K562 (cell line): ENCODE data around the gene NRP2. TPM values are rescaled to one million over a fixed set of nuclear protein-coding genes. Genes with fewer than 3 reads are reported as not detected.

ENCODE experiments used
- ATAC-seq: fragments of 200-7000 bp; cut with Tn5 transposase; 3 replicates; pipeline ENCODE4 v1.9.1; 2020; ENCODE audit warnings: moderate library complexity
- BruUV-seq: library from RNA; stranded (reverse); fragments of 400-500 nt; replicated peaks from 2 replicates; lab custom pipeline; 2021; lab: Mats Ljungman, UMichigan
- CTCF ChIA-PET: fragments of 300-600 bp; formaldehyde crosslinking; extraction: SDS; loops from one replicate; lab custom pipeline; 2021; ENCODE audit warnings: low intra/inter-chr PET ratio; lab: Yijun Ruan, JAX
- POLR2A ChIA-PET: fragments of 300-600, 350-650 bp; sonication (Branson Sonifier 250); formaldehyde crosslinking; extraction: SDS; loops from one replicate; lab custom pipeline; 2021; ENCODE audit warnings: antibody characterized with exemption, inconsistent platforms; lab: Yijun Ruan, JAX
- DNase-seq, 4 experiments: peaks; one replicate each; pipeline versions ENCODE4 v3.0.0 to v3.0.0-alpha.2; 2011 to 2018; ENCODE audit warnings: low spot score in 3 of 4, mixed read lengths in 3 of 4; ENCODE audit errors: extremely low read depth in 1 of 4
- FAIRE-seq: peaks from 2 replicates; lab custom pipeline; 2011; peaks lifted over from hg19 to GRCh38; lab: Jason Lieb, UNC
- H2AFZ ChIP-seq: 2 replicates; pipeline ENCODE4 v1.6.0; 2011; ENCODE audit warnings: low read depth, low read length, control low read depth, inconsistent platforms
- H3K27ac ChIP-seq: fragments of 200-600 bp; 3 replicates; pipeline ENCODE4 v1.8.0; 2011; ENCODE audit warnings: low read depth, mild to moderate bottlenecking, control low read depth, inconsistent platforms, low read length, moderate library complexity, mixed read lengths; ENCODE audit errors: extremely low read depth
- H3K27me3 ChIP-seq, 2 experiments: fragments of 300-600 bp in 1 of 2; 2 replicates in 1 of 2; 3 replicates in 1 of 2; pipeline versions ENCODE4 v1.6.0 to v1.8.0; 2011; ENCODE audit warnings: inconsistent platforms in 2 of 2, low read length in 2 of 2, mild to moderate bottlenecking in 1 of 2, mixed read lengths in 1 of 2, moderate library complexity in 1 of 2; ENCODE audit not compliant: control insufficient read depth in 2 of 2, insufficient read depth in 2 of 2
- H3K36me3 ChIP-seq: fragments of 300-600 bp; 3 replicates; pipeline ENCODE4 v1.8.0; 2011; ENCODE audit warnings: mild to moderate bottlenecking, low read length, inconsistent platforms; ENCODE audit not compliant: control insufficient read depth, insufficient read depth
- H3K4me1 ChIP-seq, 2 experiments: fragments of 200-600 bp in 1 of 2; replicated peaks in 1 of 2; 2 replicates in 1 of 2; 3 replicates in 1 of 2; pipeline versions ENCODE4 v1.5.1 to v1.8.0; 2011; ENCODE audit warnings: inconsistent platforms in 2 of 2, low read length in 2 of 2, mild to moderate bottlenecking in 1 of 2, mixed read lengths in 1 of 2, moderate library complexity in 1 of 2; ENCODE audit not compliant: control insufficient read depth in 2 of 2, insufficient read depth in 2 of 2
- H3K4me2 ChIP-seq: 2 replicates; pipeline ENCODE4 v1.6.1; 2011; ENCODE audit warnings: low read length, control low read depth, inconsistent platforms, mixed read lengths; ENCODE audit not compliant: insufficient read depth
- H3K4me3 ChIP-seq: fragments of 200-600 bp; sonication (generic), shearing (Covaris generic); 2 replicates; pipeline ENCODE4 v1.5.1; 2016; ENCODE audit warnings: control low read depth, inconsistent platforms
- H3K79me2 ChIP-seq: fragments of 200-600 bp; 3 replicates; pipeline ENCODE4 v1.8.0; 2011; ENCODE audit warnings: low read length, inconsistent platforms; ENCODE audit not compliant: control insufficient read depth, insufficient read depth
- H3K9ac ChIP-seq, 2 experiments: 2 replicates each; pipeline versions ENCODE4 v1.6.0 to v1.6.1; 2011; ENCODE audit warnings: low read depth in 2 of 2, low read length in 2 of 2, control low read depth in 1 of 2, inconsistent platforms in 1 of 2, mild to moderate bottlenecking in 1 of 2, mixed read lengths in 1 of 2; ENCODE audit not compliant: insufficient read depth in 1 of 2
- H3K9me1 ChIP-seq: one replicate; pipeline ENCODE4 v1.6.0; 2011; ENCODE audit warnings: inconsistent platforms, mild to moderate bottlenecking, low read length, moderate library complexity; ENCODE audit not compliant: control insufficient read depth, insufficient read depth
- H3K9me3 ChIP-seq: replicated peaks from 2 replicates; pipeline ENCODE4 v1.5.1; 2011; ENCODE audit warnings: low read depth, low read length, inconsistent platforms; ENCODE audit not compliant: control insufficient read depth, insufficient read depth
- H4K20me1 ChIP-seq: replicated peaks from 2 replicates; pipeline ENCODE4 v1.6.1; 2011; ENCODE audit warnings: low read length, inconsistent platforms, mixed read lengths; ENCODE audit not compliant: control insufficient read depth, insufficient read depth
- CREM ChIP-seq: IDR thresholded peaks from 2 replicates; pipeline ENCODE4 v1.6.1; 2014; ENCODE audit warnings: antibody characterized with exemption, low read depth
- HNRNPUL1 ChIP-seq: fragments of 200-400 bp; formaldehyde crosslinking; IDR thresholded peaks from 2 replicates; pipeline ENCODE4 v1.6.1; 2017; ENCODE audit warnings: low read length
- KAT2B ChIP-seq: IDR thresholded peaks from one replicate; pipeline ENCODE4 v1.6.1; 2012; ENCODE audit warnings: low read depth, mild to moderate bottlenecking, control low read depth, inconsistent platforms, low read length, moderate library complexity
- KLF13 ChIP-seq: fragments of 450-650 bp; IDR thresholded peaks from 2 replicates; pipeline ENCODE4 v1.6.1; 2016; ENCODE audit warnings: missing genetic modification characterization, low read depth, mild to moderate bottlenecking, missing compliant biosample characterization, moderate library complexity, borderline replicate concordance
- RBM15 ChIP-seq: fragments of 200-400 bp; formaldehyde crosslinking; IDR thresholded peaks from 2 replicates; pipeline ENCODE4 v1.6.1; 2018; ENCODE audit warnings: mild to moderate bottlenecking, low read length, moderate library complexity; ENCODE audit not compliant: insufficient read depth
- ZNF696 ChIP-seq: fragments of 250-450 bp; sonication (Bioruptor Pico); conservative IDR thresholded peaks from 2 replicates; pipeline ENCODE4 v1.4.0; 2020; ENCODE audit warnings: mild to moderate bottlenecking, moderate library complexity
- ZNF766 ChIP-seq: fragments of 200-800 bp; sonication (Bioruptor generic); conservative IDR thresholded peaks from 2 replicates; pipeline ENCODE4 v1.6.1; 2016; ENCODE audit warnings: missing genetic modification characterization, missing compliant biosample characterization
- WGBS: fragments of 100-300 bp; shearing (Covaris generic); methylation state at CpG from one replicate; pipeline ENCODE4 v1.1.6; 2016; ENCODE audit warnings: low coverage, mixed read lengths; ENCODE audit not compliant: insufficient coverage; ENCODE audit errors: missing lambda C conversion rate; 5-methylcytosine and 5-hydroxymethylcytosine counted together
- in situ Hi-C: fragments of 300-500 bp; cut with MboI; formaldehyde crosslinking; loops from 4 replicates; pipeline ENCODE4 v1.15.0; 2018; ENCODE audit warnings: inconsistent platforms, mixed read lengths
- intact Hi-C: fragments of 100-400 bp; cut with micrococcal nuclease; formaldehyde crosslinking; loops from 2 replicates; pipeline ENCODE4 v1.14.2; 2022
- polyA plus RNA-seq, 8 experiments: library from polyadenylated mRNA; depleted of rRNA in 4 of 8; stranded (reverse) in 5 of 8; unstranded in 3 of 8; fragments of >200 nt; fragmentation: Nextera tagmentation in 2 of 8; fragmentation: Illumina TruSeq in 1 of 8; extraction: Ambion mirVana in 2 of 8; extraction: Trizol in 1 of 8; gene quantifications; 2 replicates each; pipeline versions ENCODE4 v1.2.1 to v1.2.3, GENCODE V29; 2011 to 2014; ENCODE audit warnings: inconsistent platforms in 1 of 8, missing spikeins in 1 of 8
- total RNA-seq, 7 experiments: library from RNA; depleted of rRNA in 6 of 7; stranded (reverse); fragments of >200 nt in 6 of 7; fragmentation: Illumina TruSeq in 2 of 7; extraction: Trizol in 2 of 7; gene quantifications; 2 replicates each; pipeline versions ENCODE4 v1.2.1 to v1.2.3, GENCODE V29; 2011 to 2021; ENCODE audit warnings: low replicate concordance in 1 of 7
- TF ChIP-seq, protein P1 (sequence below): fragments of 450-650 bp; IDR thresholded peaks from 2 replicates; pipeline ENCODE4 v1.6.1; 2017; ENCODE audit warnings: antibody characterized with exemption, mild to moderate bottlenecking

NRP2 gene
- total and polyA plus RNA-seq, 9 of the 15 experiments (the other 6 are each of a cell fraction or from before 2014, with no cell fraction given) = 0.05 to 0.31 (median 0.15) TPM; not detected in 5

DNA sequence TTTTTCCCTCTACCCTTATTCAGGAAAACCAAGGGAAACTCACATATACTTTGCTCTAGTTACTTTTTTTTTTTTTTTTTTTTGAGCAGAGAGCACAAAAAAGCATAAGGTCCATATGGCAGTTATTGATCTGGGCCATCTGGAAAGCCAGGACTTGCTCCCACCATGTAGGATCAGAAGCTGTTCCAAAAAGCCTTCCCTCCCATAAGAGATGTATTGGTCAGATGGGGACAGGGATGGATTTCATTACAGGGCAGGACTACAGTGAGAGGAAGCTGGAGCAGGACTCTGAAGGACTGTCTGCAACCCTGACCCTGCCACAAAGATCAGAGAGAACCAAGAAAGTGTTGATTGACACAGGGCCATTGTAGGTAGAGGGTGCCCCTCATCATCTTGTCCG lies 57.3 kb downstream of the NRP2 start:
- Histone ChIP-seq H3K36me3 (no peaks in the 10 kb centered on the region), H3K4me2 (no peak overlapping the region), H3K27ac (no peak overlapping the region), H3K79me2 (no peaks in the 10 kb centered on the region), H4K20me1 (no peaks in the 10 kb centered on the region), H3K4me3 (no peak overlapping the region), H3K9me3 (no peaks in the 10 kb centered on the region), H2AFZ (no peak overlapping the region), H3K4me1 (no peaks in the 10 kb centered on the region; a peak in 1 of 5 replicates), H3K9me1 (no peaks in the 10 kb centered on the region), H3K9ac (no peak overlapping the region), H3K27me3 (peaks cover 2 to 26% of the 10 kb centered on the region in 2 experiments; a peak in 3 of 5 replicates)
- TF ChIP-seq, protein P1, sequence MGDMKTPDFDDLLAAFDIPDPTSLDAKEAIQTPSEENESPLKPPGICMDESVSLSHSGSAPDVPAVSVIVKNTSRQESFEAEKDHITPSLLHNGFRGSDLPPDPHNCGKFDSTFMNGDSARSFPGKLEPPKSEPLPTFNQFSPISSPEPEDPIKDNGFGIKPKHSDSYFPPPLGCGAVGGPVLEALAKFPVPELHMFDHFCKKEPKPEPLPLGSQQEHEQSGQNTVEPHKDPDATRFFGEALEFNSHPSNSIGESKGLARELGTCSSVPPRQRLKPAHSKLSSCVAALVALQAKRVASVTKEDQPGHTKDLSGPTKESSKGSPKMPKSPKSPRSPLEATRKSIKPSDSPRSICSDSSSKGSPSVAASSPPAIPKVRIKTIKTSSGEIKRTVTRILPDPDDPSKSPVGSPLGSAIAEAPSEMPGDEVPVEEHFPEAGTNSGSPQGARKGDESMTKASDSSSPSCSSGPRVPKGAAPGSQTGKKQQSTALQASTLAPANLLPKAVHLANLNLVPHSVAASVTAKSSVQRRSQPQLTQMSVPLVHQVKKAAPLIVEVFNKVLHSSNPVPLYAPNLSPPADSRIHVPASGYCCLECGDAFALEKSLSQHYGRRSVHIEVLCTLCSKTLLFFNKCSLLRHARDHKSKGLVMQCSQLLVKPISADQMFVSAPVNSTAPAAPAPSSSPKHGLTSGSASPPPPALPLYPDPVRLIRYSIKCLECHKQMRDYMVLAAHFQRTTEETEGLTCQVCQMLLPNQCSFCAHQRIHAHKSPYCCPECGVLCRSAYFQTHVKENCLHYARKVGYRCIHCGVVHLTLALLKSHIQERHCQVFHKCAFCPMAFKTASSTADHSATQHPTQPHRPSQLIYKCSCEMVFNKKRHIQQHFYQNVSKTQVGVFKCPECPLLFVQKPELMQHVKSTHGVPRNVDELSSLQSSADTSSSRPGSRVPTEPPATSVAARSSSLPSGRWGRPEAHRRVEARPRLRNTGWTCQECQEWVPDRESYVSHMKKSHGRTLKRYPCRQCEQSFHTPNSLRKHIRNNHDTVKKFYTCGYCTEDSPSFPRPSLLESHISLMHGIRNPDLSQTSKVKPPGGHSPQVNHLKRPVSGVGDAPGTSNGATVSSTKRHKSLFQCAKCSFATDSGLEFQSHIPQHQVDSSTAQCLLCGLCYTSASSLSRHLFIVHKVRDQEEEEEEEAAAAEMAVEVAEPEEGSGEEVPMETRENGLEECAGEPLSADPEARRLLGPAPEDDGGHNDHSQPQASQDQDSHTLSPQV = no peak
- TF ChIP-seq ZNF766 (CRISPR knock-in tag) (no peak), CREM (no peak), RBM15 (no peak), KLF13 (tag) (no peak), KAT2B (no peak), ZNF696 (CRISPR knock-in tag) (no peak), HNRNPUL1 (no peak)
- BruUV-seq = no TSS peak
- DNase-seq (no peak), ATAC-seq (no peak), FAIRE-seq (no peak)
- WGBS = 13% methylated on average over 1 of the region's 1 CpG
- intact Hi-C loops = no loop called here
- ChIA-PET POLR2A (interaction anchor here (0.6 kb wide), 1 partner anchor 1198 kb away, joined by 3 read pairs; no protein-coding TSS in a partner anchor), CTCF (no interaction called here)
- in situ Hi-C loops = no loop called here
